Hepatocyte (in vitro differentiated cells): Measurements from ENCODE around the gene CRYM. TPM values are rescaled to one million over a fixed set of nuclear protein-coding genes. Genes with fewer than 3 reads are reported as not detected.

Experiments used
- DNase-seq: peaks from one replicate; pipeline ENCODE4 v3.0.0-alpha.2; 2016; ENCODE audit warnings: low spot score
- H2AFZ ChIP-seq: fragments of 200-600 bp; sonication (generic); 2 replicates; pipeline ENCODE4 v1.6.0; 2016; ENCODE audit warnings: antibody characterized with exemption, mild to moderate bottlenecking
- H3K27ac ChIP-seq: fragments of 200-600 bp; sonication (generic); 2 replicates; pipeline ENCODE4 v1.5.1; 2016; ENCODE audit warnings: mild to moderate bottlenecking
- H3K27me3 ChIP-seq: fragments of 200-600 bp; sonication (generic); 2 replicates; pipeline ENCODE4 v1.6.1; 2016
- H3K36me3 ChIP-seq: fragments of 200-600 bp; sonication (generic); replicated peaks from 2 replicates; pipeline ENCODE4 v1.5.1; 2016; ENCODE audit warnings: low read depth; ENCODE audit not compliant: insufficient read depth
- H3K4me1 ChIP-seq: fragments of 200-600 bp; sonication (generic); 2 replicates; pipeline ENCODE4 v1.5.1; 2016; ENCODE audit warnings: mild to moderate bottlenecking, moderate library complexity; ENCODE audit not compliant: insufficient read depth
- H3K4me2 ChIP-seq: fragments of 200-600 bp; sonication (generic); 2 replicates; pipeline ENCODE4 v1.6.0; 2016
- H3K4me3 ChIP-seq: fragments of 200-600 bp; sonication (generic); 2 replicates; pipeline ENCODE4 v1.5.1; 2016; ENCODE audit warnings: mild to moderate bottlenecking
- H3K79me2 ChIP-seq: fragments of 200-600 bp; sonication (generic); 2 replicates; pipeline ENCODE4 v1.6.0; 2017; ENCODE audit warnings: mild to moderate bottlenecking
- H3K9me2 ChIP-seq: fragments of 200-600 bp; sonication (generic); replicated peaks from 2 replicates; pipeline ENCODE4 v1.6.0; 2017; ENCODE audit warnings: mild to moderate bottlenecking; ENCODE audit not compliant: insufficient read depth
- H3K9me3 ChIP-seq: fragments of 200-600 bp; sonication (generic); 2 replicates; pipeline ENCODE4 v1.5.1; 2016; ENCODE audit warnings: low read depth, mild to moderate bottlenecking
- H4K20me1 ChIP-seq: fragments of 200-600 bp; sonication (generic); 2 replicates; pipeline ENCODE4 v1.6.0; 2016; ENCODE audit warnings: mild to moderate bottlenecking; ENCODE audit not compliant: insufficient read depth, poor library complexity, severe bottlenecking
- EZH2 ChIP-seq: fragments of 200-600 bp; sonication (generic); IDR thresholded peaks from 2 replicates; pipeline ENCODE4 v1.6.1; 2016; ENCODE audit warnings: antibody characterized with exemption, mild to moderate bottlenecking, borderline replicate concordance
- EZH2phosphoT487 ChIP-seq: fragments of 200-600 bp; sonication (generic); IDR thresholded peaks from one replicate; pipeline ENCODE4 v1.6.1; 2018; ENCODE audit warnings: antibody characterized with exemption, mild to moderate bottlenecking, low read depth, moderate library complexity; ENCODE audit not compliant: unreplicated experiment, severe bottlenecking
- WGBS: methylation state at CpG from one replicate; pipeline ENCODE4 v1.1.6; 2016; ENCODE audit warnings: low lambda C conversion rate; ENCODE audit errors: missing lambda C conversion rate; 5-methylcytosine and 5-hydroxymethylcytosine counted together
- polyA plus RNA-seq: library from polyadenylated mRNA; unstranded; fragments of >200 nt; fragmentation: Nextera tagmentation; extraction: Ambion mirVana; gene quantifications from 2 replicates; pipeline ENCODE4 v1.2.1, GENCODE V29; 2016
- total RNA-seq: library from RNA; depleted of rRNA; stranded (reverse); fragments of >200 nt; gene quantifications from 2 replicates; pipeline ENCODE4 v1.2.3, GENCODE V29; 2014
- TF ChIP-seq, protein P1 (sequence below): fragments of 200-600 bp; sonication (generic); IDR thresholded peaks from 2 replicates; pipeline ENCODE4 v1.5.1; 2016; ENCODE audit warnings: antibody characterized with exemption, mild to moderate bottlenecking; ENCODE audit not compliant: poor library complexity

The CRYM gene
- total and polyA plus RNA-seq, 2 experiments from 2014 or later, result 5.7 to 6.3 TPM

DNA sequence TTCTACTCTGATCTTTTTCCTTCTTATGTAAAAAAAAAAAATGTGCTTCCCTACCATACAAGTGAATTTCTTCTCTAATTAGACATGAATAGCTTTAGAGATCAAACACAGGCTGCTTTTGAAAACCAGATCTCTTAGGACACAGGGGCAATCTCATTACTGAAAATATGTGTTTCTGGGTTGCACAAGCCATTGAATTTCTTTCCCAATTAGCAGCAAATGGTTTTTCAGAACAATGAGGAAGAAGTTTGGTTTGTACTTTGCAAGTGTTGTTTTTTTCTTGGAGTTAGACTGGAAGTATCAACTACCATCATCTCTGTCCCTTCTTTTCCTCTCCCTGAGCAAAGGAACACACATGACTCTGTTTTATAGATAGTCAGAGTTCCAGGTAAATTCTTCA lies 50.2 kb downstream of the CRYM start:
- H3K4me2 ChIP-seq, result no peak overlapping the region
- no peaks in the 10 kb centered on the region for H3K36me3 ChIP-seq
- H3K4me3 ChIP-seq, result no peak overlapping the region
- DNase-seq, result no peak
- no peaks in the 10 kb centered on the region for H3K27me3 ChIP-seq
- peaks cover 10% of the 10 kb centered on the region for H3K4me1 ChIP-seq
- TF ChIP-seq EZH2 (no peak), EZH2phosphoT487 (no peak)
- TF ChIP-seq, protein P1, sequence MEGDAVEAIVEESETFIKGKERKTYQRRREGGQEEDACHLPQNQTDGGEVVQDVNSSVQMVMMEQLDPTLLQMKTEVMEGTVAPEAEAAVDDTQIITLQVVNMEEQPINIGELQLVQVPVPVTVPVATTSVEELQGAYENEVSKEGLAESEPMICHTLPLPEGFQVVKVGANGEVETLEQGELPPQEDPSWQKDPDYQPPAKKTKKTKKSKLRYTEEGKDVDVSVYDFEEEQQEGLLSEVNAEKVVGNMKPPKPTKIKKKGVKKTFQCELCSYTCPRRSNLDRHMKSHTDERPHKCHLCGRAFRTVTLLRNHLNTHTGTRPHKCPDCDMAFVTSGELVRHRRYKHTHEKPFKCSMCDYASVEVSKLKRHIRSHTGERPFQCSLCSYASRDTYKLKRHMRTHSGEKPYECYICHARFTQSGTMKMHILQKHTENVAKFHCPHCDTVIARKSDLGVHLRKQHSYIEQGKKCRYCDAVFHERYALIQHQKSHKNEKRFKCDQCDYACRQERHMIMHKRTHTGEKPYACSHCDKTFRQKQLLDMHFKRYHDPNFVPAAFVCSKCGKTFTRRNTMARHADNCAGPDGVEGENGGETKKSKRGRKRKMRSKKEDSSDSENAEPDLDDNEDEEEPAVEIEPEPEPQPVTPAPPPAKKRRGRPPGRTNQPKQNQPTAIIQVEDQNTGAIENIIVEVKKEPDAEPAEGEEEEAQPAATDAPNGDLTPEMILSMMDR, result no peak
- H3K9me3 ChIP-seq, result no peaks in the 10 kb centered on the region
- no peak overlapping the region for H3K27ac ChIP-seq
- no peaks in the 10 kb centered on the region for H3K9me2 ChIP-seq
- no peaks in the 10 kb centered on the region for H4K20me1 ChIP-seq
- H2AFZ ChIP-seq, result no peak overlapping the region
- no peaks in the 10 kb centered on the region for H3K79me2 ChIP-seq

DNA sequence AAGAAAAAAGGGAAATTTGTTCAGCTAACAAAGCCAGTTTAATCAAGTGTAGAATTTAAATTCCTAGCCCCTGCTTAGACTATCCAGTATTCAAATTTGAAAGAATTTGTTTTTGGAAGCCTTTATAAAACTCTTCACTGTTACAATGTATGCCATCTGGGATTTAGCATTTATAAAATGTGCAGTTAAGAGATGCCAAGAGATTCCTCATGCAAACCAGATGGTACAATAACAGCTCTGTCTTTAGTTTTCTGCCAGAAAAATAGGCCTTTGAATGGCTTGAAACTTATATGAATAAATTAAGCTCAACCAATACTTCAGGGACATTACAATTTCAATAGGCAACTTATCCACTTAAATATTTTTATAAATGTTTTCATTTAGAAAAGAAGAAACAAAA lies 51.3 kb downstream of the CRYM start:
- peaks cover 14% of the 10 kb centered on the region for H3K4me1 ChIP-seq
- TF ChIP-seq EZH2 (no peak), EZH2phosphoT487 (no peak)
- no peaks in the 10 kb centered on the region for H3K36me3 ChIP-seq
- H3K9me3 ChIP-seq, result no peaks in the 10 kb centered on the region
- no peak overlapping the region for H3K4me2 ChIP-seq
- no peak overlapping the region for H3K4me3 ChIP-seq
- no peak for DNase-seq
- H3K9me2 ChIP-seq, result no peaks in the 10 kb centered on the region
- H3K79me2 ChIP-seq, result no peaks in the 10 kb centered on the region
- no peak overlapping the region for H2AFZ ChIP-seq
- no peak overlapping the region for H3K27ac ChIP-seq
- H4K20me1 ChIP-seq, result no peaks in the 10 kb centered on the region
- no peaks in the 10 kb centered on the region for H3K27me3 ChIP-seq

DNA sequence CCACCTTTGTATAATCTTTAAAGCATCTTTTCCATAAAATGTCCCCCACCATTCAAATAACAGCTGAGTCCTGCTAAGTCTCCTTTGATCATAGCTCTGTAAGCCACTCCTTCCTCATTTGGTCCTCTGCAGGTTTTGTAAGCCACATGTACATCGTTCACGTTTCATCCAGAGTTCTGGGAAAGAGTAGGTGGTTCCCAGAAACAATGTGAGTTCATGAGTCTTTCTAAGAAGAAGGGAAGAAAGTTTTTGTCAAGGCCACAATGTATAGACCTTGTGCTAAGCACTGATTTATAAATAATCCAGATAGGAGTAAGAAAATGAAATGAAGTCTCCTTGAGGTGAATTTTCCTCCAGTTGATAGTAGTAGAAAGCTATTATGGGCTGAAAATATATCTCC lies 53.3 kb downstream of the CRYM start:
- TF ChIP-seq EZH2 (no peak), EZH2phosphoT487 (no peak)
- TF ChIP-seq, protein P1, result no peak
- Histone ChIP-seq H2AFZ (no peak overlapping the region), H3K27ac (no peak overlapping the region), H3K27me3 (no peaks in the 10 kb centered on the region), H3K4me1 (peaks cover 14% of the 10 kb centered on the region), H3K4me2 (no peak overlapping the region), H3K36me3 (no peaks in the 10 kb centered on the region), H3K79me2 (no peaks in the 10 kb centered on the region), H3K4me3 (no peak overlapping the region), H3K9me2 (no peaks in the 10 kb centered on the region), H4K20me1 (no peaks in the 10 kb centered on the region), H3K9me3 (no peaks in the 10 kb centered on the region)
- WGBS, result 83% methylated on average over 2 of the region's 2 CpGs
- DNase-seq, result no peak

DNA sequence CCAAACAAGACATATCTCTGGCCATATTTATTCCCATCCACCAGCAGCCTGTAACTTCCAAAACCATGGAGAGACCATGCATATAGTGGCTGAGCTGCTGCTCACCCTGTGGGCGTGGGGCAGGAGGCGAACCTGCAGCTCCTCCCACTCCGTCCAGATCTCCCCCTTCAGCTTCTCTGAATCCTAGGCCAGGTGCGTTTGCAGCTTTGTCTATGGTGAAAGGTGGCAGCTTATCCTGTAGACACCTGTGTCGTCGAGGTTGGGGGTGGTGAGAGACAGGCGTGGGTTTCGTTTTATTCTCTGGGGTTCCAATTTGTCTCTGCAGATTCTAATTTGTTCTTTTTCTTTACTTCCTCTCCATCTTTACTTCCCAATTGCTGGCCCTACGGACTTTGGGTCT lies 54.3 kb downstream of the CRYM start:
- H3K4me2 ChIP-seq, result no peak overlapping the region
- H3K27ac ChIP-seq, result peak overlapping the region; percentile 89
- H3K79me2 ChIP-seq, result no peaks in the 10 kb centered on the region
- no peaks in the 10 kb centered on the region for H3K9me3 ChIP-seq
- no peaks in the 10 kb centered on the region for H3K36me3 ChIP-seq
- no peaks in the 10 kb centered on the region for H3K27me3 ChIP-seq
- no peak overlapping the region for H3K4me3 ChIP-seq
- no peak for DNase-seq
- WGBS, result 66% methylated on average over 9 of the region's 9 CpGs
- H4K20me1 ChIP-seq, result no peaks in the 10 kb centered on the region
- no peak for TF ChIP-seq EZH2phosphoT487
- no peak for TF ChIP-seq EZH2
- TF ChIP-seq, protein P1, result no peak
- no peak overlapping the region for H2AFZ ChIP-seq
- no peaks in the 10 kb centered on the region for H3K9me2 ChIP-seq
- H3K4me1 ChIP-seq, result peaks cover 14% of the 10 kb centered on the region
